Coronary artery (tissue), 2 donors: ENCODE measurements around the gene POU2AF1.

ENCODE experiments used
- DNase-seq: peaks from one replicate; pipeline ENCODE4 v3.0.0-alpha.2; 2017; ENCODE audit warnings: low spot score
- H3K27ac ChIP-seq, 2 donors: fragments of 200-600 bp; sonication (generic); one replicate each; pipeline ENCODE4 v1.5.1; 2016 to 2019
- H3K4me3 ChIP-seq: fragments of 200-600 bp; sonication (generic); 2 replicates; pipeline ENCODE4 v1.5.1; 2016; ENCODE audit warnings: mild to moderate bottlenecking, moderate library complexity
- CTCF ChIP-seq: fragments of 200-600 bp; sonication (generic); IDR thresholded peaks from one replicate; pipeline ENCODE4 v1.5.1; 2019; ENCODE audit warnings: antibody characterized with exemption

The POU2AF1 gene

GRCh38 chr11:111388420-111388819, 9.3 kb upstream of the POU2AF1 start:
- no peak for DNase-seq
- no peak for TF ChIP-seq CTCF
- no peak overlapping the region for H3K4me3 ChIP-seq
- H3K27ac ChIP-seq, result no peak overlapping the region

- H3K27ac ChIP-seq, result no peak overlapping the region
- no peak for DNase-seq
- no peak overlapping the region for H3K4me3 ChIP-seq
- TF ChIP-seq CTCF, result no peak
Observed at GRCh38 chr11:111387363-111387762, 8.3 kb upstream of the POU2AF1 start.

- Histone ChIP-seq H3K27ac (no peak overlapping the region), H3K4me3 (no peak overlapping the region)
- no peak for DNase-seq
- TF ChIP-seq CTCF, result no peak
Observed at GRCh38 chr11:111386611-111387150, 7.6 kb upstream of the POU2AF1 start.

GRCh38 chr11:111384494-111384893, 5.4 kb upstream of the POU2AF1 start:
- TF ChIP-seq CTCF, result no peak
- no peak overlapping the region for H3K4me3 ChIP-seq

DNA sequence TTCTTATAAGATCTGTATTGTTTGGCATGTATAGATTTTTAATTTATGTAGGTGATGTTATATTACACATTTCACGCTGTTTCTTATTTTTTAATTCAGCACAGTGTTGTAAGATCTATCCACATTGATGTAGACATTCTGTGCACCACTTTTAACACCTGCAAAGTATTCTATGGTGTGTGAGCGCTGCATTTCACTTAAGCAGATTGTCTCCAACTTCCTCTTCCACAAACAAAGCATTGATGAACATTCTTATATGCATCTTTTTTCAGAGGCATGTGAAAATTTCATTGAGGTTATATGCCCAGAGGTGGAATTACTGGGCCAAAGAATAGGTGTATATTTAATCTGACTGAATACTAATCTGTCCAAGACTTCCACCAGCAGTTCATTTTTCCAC, 3.4 kb upstream of the POU2AF1 start:
- H3K27ac ChIP-seq, result no peak overlapping the region
- H3K4me3 ChIP-seq, result no peak overlapping the region
- TF ChIP-seq CTCF, result no peak
- no peak for DNase-seq

More at GRCh38 chr11:111384494-111384893, 5.4 kb upstream of the POU2AF1 start:
- DNase-seq, result no peak
- no peak overlapping the region for H3K27ac ChIP-seq

DNA sequence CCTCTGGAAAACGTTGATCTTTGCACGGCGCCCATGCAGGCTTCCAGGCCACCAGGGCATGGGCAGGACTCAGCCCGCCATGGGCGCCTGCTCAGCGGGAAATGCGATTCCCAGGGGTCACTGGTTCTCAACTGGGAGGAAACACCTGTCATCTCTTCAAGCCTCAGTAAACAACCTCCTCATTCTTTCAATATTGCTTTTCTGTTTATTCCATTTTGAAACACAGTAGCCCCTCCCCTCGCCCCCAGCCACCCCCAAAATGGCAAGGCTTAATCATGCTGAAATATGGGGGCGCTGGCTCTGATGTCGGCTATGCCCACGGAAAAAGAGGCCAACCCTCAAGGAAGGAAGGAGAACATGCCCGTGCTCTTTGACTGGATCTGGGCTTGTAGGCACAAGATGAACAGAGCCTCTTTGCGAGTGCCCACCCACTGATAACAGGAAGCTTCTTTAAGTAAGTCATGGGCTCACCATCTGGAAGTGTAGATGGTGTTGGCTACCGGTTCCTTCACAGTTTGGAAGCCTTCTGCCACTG, 594 bp upstream of the POU2AF1 start:
- peak overlapping the region; percentile 42 for H3K4me3 ChIP-seq
- no peak for DNase-seq
- TF ChIP-seq CTCF, result no peak
- H3K27ac ChIP-seq, result no peak overlapping the region

- no peak for TF ChIP-seq CTCF
- Histone ChIP-seq H3K4me3 (no peak overlapping the region), H3K27ac (no peak overlapping the region)
- no peak for DNase-seq
Observed at GRCh38 chr11:111378185-111378860, 752 bp downstream of the POU2AF1 start.
